Mesendoderm (in vitro differentiated cells): Measurements from ENCODE around the gene IFNE.

Experiments
- DNase-seq: peaks from one replicate; pipeline ENCODE4 v3.0.0; 2013
- H2AK5ac ChIP-seq: 2 replicates; pipeline ENCODE4 v1.6.1; 2013; ENCODE audit warnings: low read length, inconsistent platforms
- H2BK120ac ChIP-seq: 2 replicates; pipeline ENCODE4 v1.6.1; 2013; ENCODE audit warnings: low read depth, mild to moderate bottlenecking, low read length, moderate library complexity, mixed read lengths
- H2BK15ac ChIP-seq: replicated peaks from 2 replicates; pipeline ENCODE4 v1.6.1; 2013; ENCODE audit warnings: low read depth, mild to moderate bottlenecking, moderate library complexity
- H2BK5ac ChIP-seq: 2 replicates; pipeline ENCODE4 v1.6.1; 2013; ENCODE audit warnings: low read length, inconsistent platforms
- H3K18ac ChIP-seq: 2 replicates; pipeline ENCODE4 v1.6.1; 2013; ENCODE audit warnings: mild to moderate bottlenecking, low read length, mixed read lengths
- H3K23ac ChIP-seq: one replicate; pipeline ENCODE4 v1.6.1; 2013; ENCODE audit warnings: low read length
- H3K27ac ChIP-seq: 2 replicates; pipeline ENCODE4 v1.5.1; 2013; ENCODE audit warnings: low read depth, mild to moderate bottlenecking, inconsistent platforms, low read length, moderate library complexity
- H3K27me3 ChIP-seq: 2 replicates; pipeline ENCODE4 v1.6.1; 2013; ENCODE audit warnings: low read length, control low read depth, mild to moderate bottlenecking, inconsistent platforms; ENCODE audit not compliant: insufficient read depth, poor library complexity
- H3K36me3 ChIP-seq: 2 replicates; pipeline ENCODE4 v1.6.1; 2013; ENCODE audit warnings: low read length, inconsistent platforms; ENCODE audit not compliant: control insufficient read depth, insufficient read depth
- H3K4ac ChIP-seq: one replicate; pipeline ENCODE4 v1.6.1; 2013; ENCODE audit warnings: low read depth, mild to moderate bottlenecking, low read length, moderate library complexity
- H3K4me1 ChIP-seq: 2 replicates; pipeline ENCODE4 v1.6.1; 2013; ENCODE audit warnings: low read depth, low read length, inconsistent platforms; ENCODE audit not compliant: control insufficient read depth
- H3K4me2 ChIP-seq: 2 replicates; pipeline ENCODE4 v1.6.1; 2013; ENCODE audit warnings: low read length
- H3K4me3 ChIP-seq: 2 replicates; pipeline ENCODE4 v1.5.1; 2013; ENCODE audit warnings: mild to moderate bottlenecking, low read length
- H3K56ac ChIP-seq: one replicate; pipeline ENCODE4 v1.6.1; 2013; ENCODE audit warnings: low read length
- H3K79me1 ChIP-seq: 2 replicates; pipeline ENCODE4 v1.6.1; 2013; ENCODE audit warnings: low read length, inconsistent platforms
- H3K79me2 ChIP-seq: 2 replicates; pipeline ENCODE4 v1.6.1; 2013; ENCODE audit warnings: mild to moderate bottlenecking, low read length; ENCODE audit not compliant: control insufficient read depth, insufficient read depth
- H3K9ac ChIP-seq: 2 replicates; pipeline ENCODE4 v1.6.1; 2013; ENCODE audit warnings: low read length, inconsistent platforms
- H4K5ac ChIP-seq: one replicate; pipeline ENCODE4 v1.6.1; 2013; ENCODE audit warnings: low read length
- H4K8ac ChIP-seq: one replicate; pipeline ENCODE4 v1.6.1; 2013; ENCODE audit warnings: low read depth, mild to moderate bottlenecking, control low read depth, low read length, moderate library complexity
- WGBS: extraction: QIAGEN DNeasy Blood & Tissue Kit; methylation state at CpG from one replicate; pipeline ENCODE4 v1.1.7; 2013; ENCODE audit warnings: low lambda C conversion rate, missing lambda C conversion rate; ENCODE audit not compliant: insufficient coverage; ENCODE audit errors: extremely low coverage; 5-methylcytosine and 5-hydroxymethylcytosine counted together

IFNE gene

DNA sequence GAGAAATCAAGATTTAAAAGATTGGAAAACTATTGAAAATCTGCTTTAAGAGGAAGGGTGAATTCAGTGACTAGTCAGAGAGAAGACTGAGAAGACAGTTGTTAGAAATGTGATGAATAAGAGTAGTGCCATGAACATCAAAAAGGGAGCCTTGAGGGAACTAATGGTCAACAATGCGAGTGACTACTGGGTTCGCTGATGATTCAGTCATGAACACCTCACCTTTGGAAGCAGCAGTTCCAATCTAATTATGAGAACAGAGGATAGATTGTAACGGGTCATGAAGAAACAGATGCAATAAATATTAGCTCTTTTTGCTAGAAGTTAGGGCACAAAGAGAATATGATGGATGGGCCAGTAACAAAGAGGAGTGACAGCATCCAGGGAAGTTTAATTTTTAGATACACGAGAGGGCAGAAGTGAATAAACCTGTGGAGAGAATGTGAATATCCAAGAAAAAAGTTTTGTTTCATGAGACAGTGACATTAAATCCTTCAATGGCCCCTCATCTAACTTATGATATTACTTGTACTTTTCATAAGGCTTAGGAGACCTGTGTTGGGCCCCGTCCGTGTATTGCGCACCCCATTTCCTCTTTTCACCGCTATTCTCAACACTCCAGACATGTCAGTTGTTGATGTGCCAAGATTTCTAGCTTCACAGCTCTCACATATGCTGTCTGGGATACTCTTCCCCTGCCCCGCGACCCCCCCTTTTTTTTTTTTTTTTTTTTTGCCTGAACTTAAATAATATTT, 23.5 kb upstream of the IFNE start:
- peak overlapping the region; percentile 59 for H3K4ac ChIP-seq
- H2BK15ac ChIP-seq = peak overlapping the region; percentile 9
- H3K27ac ChIP-seq = no peak overlapping the region
- peak overlapping the region; percentile 40 for H3K18ac ChIP-seq
- no CpG with 5 or more reads among the region's 10 CpGs for WGBS
- H3K79me2 ChIP-seq = no peaks in the 10 kb centered on the region
- no peaks in the 10 kb centered on the region for H3K27me3 ChIP-seq
- H3K4me3 ChIP-seq = no peak overlapping the region
- peaks cover 11% of the 10 kb centered on the region for H3K4me1 ChIP-seq
- no peak overlapping the region for H3K4me2 ChIP-seq
- H2AK5ac ChIP-seq = no peak overlapping the region
- H3K9ac ChIP-seq = no peak overlapping the region
- H3K23ac ChIP-seq = no peak overlapping the region
- H3K56ac ChIP-seq = no peak overlapping the region
- no peaks in the 10 kb centered on the region for H3K79me1 ChIP-seq
- no peak for DNase-seq
- no peak overlapping the region for H4K5ac ChIP-seq
- H2BK120ac ChIP-seq = peak overlapping the region; percentile 6
- no peaks in the 10 kb centered on the region for H3K36me3 ChIP-seq
- no peak overlapping the region for H4K8ac ChIP-seq
- peak overlapping the region; percentile 26 for H2BK5ac ChIP-seq

DNA sequence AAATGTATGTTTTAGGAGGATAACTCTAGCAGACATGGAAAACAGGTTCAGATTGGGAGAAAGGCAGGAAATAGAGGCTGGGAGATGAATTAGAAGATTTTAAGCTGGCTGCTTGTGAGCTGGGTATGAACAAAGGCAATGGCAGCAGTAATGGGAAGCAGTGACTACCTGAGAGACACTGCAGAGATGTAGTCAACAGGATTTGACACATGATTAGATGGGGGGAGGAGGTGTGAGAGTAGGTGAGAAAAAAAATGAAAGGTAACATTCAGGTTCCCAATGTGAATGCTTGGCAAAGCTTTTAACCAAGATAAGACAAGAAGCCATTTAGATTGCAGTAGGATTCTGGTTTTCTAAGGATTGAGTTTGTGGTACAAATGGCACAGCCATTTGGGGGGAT, 22.8 kb upstream of the IFNE start:
- H3K27me3 ChIP-seq = no peaks in the 10 kb centered on the region
- H2BK120ac ChIP-seq = no peak overlapping the region
- no peaks in the 10 kb centered on the region for H3K79me1 ChIP-seq
- no peak overlapping the region for H3K4me2 ChIP-seq
- H3K23ac ChIP-seq = no peak overlapping the region
- H2AK5ac ChIP-seq = no peak overlapping the region
- peaks cover 11% of the 10 kb centered on the region for H3K4me1 ChIP-seq
- no peak overlapping the region for H3K18ac ChIP-seq
- H2BK15ac ChIP-seq = no peak overlapping the region
- H3K36me3 ChIP-seq = no peaks in the 10 kb centered on the region
- H3K56ac ChIP-seq = no peak overlapping the region
- no peak overlapping the region for H3K4ac ChIP-seq
- no peak overlapping the region for H2BK5ac ChIP-seq
- H3K4me3 ChIP-seq = no peak overlapping the region
- H3K79me2 ChIP-seq = no peaks in the 10 kb centered on the region
- H4K8ac ChIP-seq = no peak overlapping the region
- no peak overlapping the region for H3K9ac ChIP-seq
- no peak overlapping the region for H4K5ac ChIP-seq
- DNase-seq = peak; percentile 97
- peak overlapping the region; percentile 29 for H3K27ac ChIP-seq

DNA sequence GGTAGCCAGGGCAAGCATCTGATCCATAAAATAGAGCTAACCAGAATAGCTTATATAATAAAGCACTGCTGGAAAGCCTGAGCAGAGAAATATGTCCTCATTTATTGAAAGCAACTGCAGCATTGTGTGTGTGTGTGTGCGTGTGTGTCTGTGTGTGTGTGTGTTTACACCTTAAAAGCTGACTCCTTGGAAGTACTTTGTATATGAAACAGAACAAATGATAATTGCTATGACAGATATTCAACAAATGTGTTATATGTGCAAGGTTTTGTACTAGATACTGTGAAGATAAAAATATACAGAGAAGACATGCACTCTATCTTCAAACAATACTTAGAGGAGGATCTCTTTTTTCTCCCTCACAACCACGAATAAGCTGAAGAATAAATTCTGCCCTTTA, 22.0 kb upstream of the IFNE start:
- no peaks in the 10 kb centered on the region for H3K79me1 ChIP-seq
- H3K4me2 ChIP-seq = no peak overlapping the region
- H3K23ac ChIP-seq = no peak overlapping the region
- WGBS = no CpG with 5 or more reads among the region's 2 CpGs
- no peak overlapping the region for H3K9ac ChIP-seq
- no peak overlapping the region for H2BK5ac ChIP-seq
- H2AK5ac ChIP-seq = no peak overlapping the region
- peaks cover 11% of the 10 kb centered on the region for H3K4me1 ChIP-seq
- no peak for DNase-seq
- no peak overlapping the region for H4K8ac ChIP-seq
- no peak overlapping the region for H3K27ac ChIP-seq
- no peaks in the 10 kb centered on the region for H3K79me2 ChIP-seq
- no peak overlapping the region for H3K18ac ChIP-seq
- H3K27me3 ChIP-seq = no peaks in the 10 kb centered on the region
- no peaks in the 10 kb centered on the region for H3K36me3 ChIP-seq
- H2BK15ac ChIP-seq = no peak overlapping the region
- H3K56ac ChIP-seq = no peak overlapping the region
- H4K5ac ChIP-seq = no peak overlapping the region
- no peak overlapping the region for H3K4me3 ChIP-seq
- no peak overlapping the region for H3K4ac ChIP-seq
- no peak overlapping the region for H2BK120ac ChIP-seq

DNA sequence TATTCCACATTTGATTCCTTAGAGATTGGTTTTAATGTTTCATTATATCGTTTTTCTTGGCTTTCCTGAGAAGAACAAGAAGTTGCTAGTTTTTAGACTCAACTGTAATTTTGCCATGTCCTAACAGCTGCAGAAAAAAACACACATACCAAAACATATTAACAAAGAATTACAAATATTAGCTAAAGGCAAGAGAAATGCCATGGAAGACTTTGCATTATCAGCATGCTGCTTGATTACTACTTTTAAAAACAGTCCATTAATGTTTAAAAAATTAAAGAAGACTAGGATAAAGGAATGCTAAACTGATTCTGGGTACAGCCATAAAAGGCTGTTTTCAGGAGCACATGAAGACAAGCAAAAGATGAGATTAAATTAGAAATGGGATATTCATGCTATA, 20.5 kb upstream of the IFNE start:
- Histone ChIP-seq H3K27me3 (no peaks in the 10 kb centered on the region), H3K56ac (no peak overlapping the region), H3K4ac (no peak overlapping the region), H3K4me1 (peaks cover 11% of the 10 kb centered on the region), H3K4me3 (no peak overlapping the region), H3K79me2 (no peaks in the 10 kb centered on the region), H2AK5ac (no peak overlapping the region), H2BK15ac (no peak overlapping the region), H3K9ac (no peak overlapping the region), H2BK5ac (no peak overlapping the region), H3K36me3 (no peaks in the 10 kb centered on the region), H4K8ac (no peak overlapping the region), H2BK120ac (no peak overlapping the region), H3K4me2 (no peak overlapping the region), H3K27ac (no peak overlapping the region), H3K23ac (no peak overlapping the region), H3K79me1 (no peaks in the 10 kb centered on the region), H4K5ac (no peak overlapping the region), H3K18ac (no peak overlapping the region)
- WGBS = no CpG with 5 or more reads among the region's 1 CpG
- DNase-seq = no peak

DNA sequence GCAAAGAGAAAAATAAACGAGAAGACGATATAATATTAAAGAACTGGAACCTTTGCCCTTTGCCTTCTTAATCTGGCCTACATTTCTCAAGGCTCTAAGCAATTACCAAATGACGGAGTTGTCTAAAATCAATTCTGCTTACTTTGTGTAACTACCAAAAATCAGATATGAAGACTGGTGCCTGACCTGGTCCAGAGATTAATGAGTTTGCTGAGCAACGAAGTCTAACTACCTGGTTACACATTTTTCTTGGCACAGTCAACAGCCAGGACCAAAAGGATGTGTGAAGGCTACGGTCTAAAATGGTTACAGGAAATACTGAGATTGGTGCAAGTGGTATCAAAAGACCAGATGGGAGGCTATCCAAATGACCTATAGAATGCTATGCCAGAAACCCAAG, 17.8 kb upstream of the IFNE start:
- H3K79me1 ChIP-seq = no peaks in the 10 kb centered on the region
- no peaks in the 10 kb centered on the region for H3K27me3 ChIP-seq
- H3K4me2 ChIP-seq = no peak overlapping the region
- peak overlapping the region; percentile 45 for H2BK15ac ChIP-seq
- H3K36me3 ChIP-seq = no peaks in the 10 kb centered on the region
- no peak overlapping the region for H3K23ac ChIP-seq
- H3K4me1 ChIP-seq = peaks cover 4% of the 10 kb centered on the region
- WGBS = no CpG with 5 or more reads among the region's 5 CpGs
- no peak overlapping the region for H4K8ac ChIP-seq
- no peak overlapping the region for H2BK5ac ChIP-seq
- DNase-seq = no peak
- H2AK5ac ChIP-seq = no peak overlapping the region
- no peak overlapping the region for H3K56ac ChIP-seq
- H3K4me3 ChIP-seq = no peak overlapping the region
- no peak overlapping the region for H3K27ac ChIP-seq
- no peak overlapping the region for H3K18ac ChIP-seq
- no peak overlapping the region for H4K5ac ChIP-seq
- H3K9ac ChIP-seq = no peak overlapping the region
- no peak overlapping the region for H2BK120ac ChIP-seq
- H3K4ac ChIP-seq = no peak overlapping the region
- no peaks in the 10 kb centered on the region for H3K79me2 ChIP-seq

DNA sequence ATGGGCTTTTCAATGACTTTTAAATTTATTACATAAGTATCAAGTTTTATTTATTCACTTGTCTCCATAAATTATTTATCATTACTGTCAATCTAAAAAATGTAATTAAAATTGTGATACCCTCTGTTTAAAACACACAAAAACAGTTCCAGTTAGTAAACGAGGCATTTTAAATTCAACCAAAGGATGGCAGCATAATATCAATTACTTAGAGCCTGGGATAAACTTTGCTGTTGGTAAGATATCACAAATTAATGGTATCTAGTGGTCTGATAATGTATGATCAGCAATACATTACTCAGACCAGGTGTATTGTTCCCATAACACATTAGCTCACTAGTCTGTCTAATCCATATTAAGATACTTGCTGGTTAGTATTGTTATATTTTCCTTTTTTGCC, 9.6 kb upstream of the IFNE start:
- no peak overlapping the region for H2BK5ac ChIP-seq
- no peak overlapping the region for H4K5ac ChIP-seq
- H3K4me3 ChIP-seq = no peak overlapping the region
- H2AK5ac ChIP-seq = no peak overlapping the region
- no peak overlapping the region for H3K4ac ChIP-seq
- H3K27ac ChIP-seq = no peak overlapping the region
- H3K27me3 ChIP-seq = no peaks in the 10 kb centered on the region
- no peak overlapping the region for H2BK120ac ChIP-seq
- no peak overlapping the region for H3K9ac ChIP-seq
- no peak overlapping the region for H3K56ac ChIP-seq
- H4K8ac ChIP-seq = no peak overlapping the region
- DNase-seq = no peak
- no peak overlapping the region for H2BK15ac ChIP-seq
- no peak overlapping the region for H3K4me2 ChIP-seq
- no peaks in the 10 kb centered on the region for H3K79me1 ChIP-seq
- no peaks in the 10 kb centered on the region for H3K4me1 ChIP-seq
- no peaks in the 10 kb centered on the region for H3K36me3 ChIP-seq
- no CpG with 5 or more reads among the region's 1 CpG for WGBS
- no peaks in the 10 kb centered on the region for H3K79me2 ChIP-seq
- H3K18ac ChIP-seq = no peak overlapping the region
- no peak overlapping the region for H3K23ac ChIP-seq
